Measurements from ENCODE around the gene PNLIPRP2. TPM values are rescaled to one million over a fixed set of nuclear protein-coding genes. Genes with fewer than 3 reads are reported as not detected.
A peak's percentile ranks its signal among the peaks of the same experiment; 100 is the strongest.

PNLIPRP2 gene
- total RNA-seq, 8 experiments from 2014 or later, result not detected

GRCh38 chr10:116679351-116679750, 58.6 kb downstream of the PNLIPRP2 start:
- no peak for ATAC-seq (replicated peaks in 6 of 8)
- Histone ChIP-seq H3K4me3 (no peak overlapping the region), H3K27ac (no peak overlapping the region), H3K4me1 (replicated peaks in 1 of 2) (peaks cover 5 to 7% of the 10 kb centered on the region in 2 donors)
- in situ Hi-C loops (cut with MboI; ENCODE audit: low pct_unique_long_range_greater_than_20kb in 2 of 9, low sequenced_read_pairs in 9 of 9, unreplicated experiment in 9 of 9), result loop anchor here in 4 of 9 experiments (25.0 kb wide), 1 partner anchor 108 kb away; no protein-coding TSS in a partner anchor
- 80 to 100% (median 94%) methylated on average over 1 to 13 of the region's 15 CpGs; no CpG with 5 or more reads in 2 of the 10 experiments for WGBS, 10 experiments

GRCh38 chr10:116683166-116683565, 62.4 kb downstream of the PNLIPRP2 start:
- peak overlapping the region in 1 of 2 donors; percentile 39 for H3K27ac ChIP-seq
- in situ Hi-C loops (cut with MboI; ENCODE audit: low pct_unique_long_range_greater_than_20kb in 2 of 9, low sequenced_read_pairs in 9 of 9, unreplicated experiment in 9 of 9), result loop anchor here in 5 of 9 experiments (10.0 to 25.0 kb wide), 2 partner anchors 102 to 104 kb away; no protein-coding TSS in a partner anchor
- no peak overlapping the region for H3K4me3 ChIP-seq
- peaks cover 5 to 7% of the 10 kb centered on the region in 2 donors for H3K4me1 ChIP-seq (replicated peaks in 1 of 2)
- 70 to 96% (median 87%) methylated on average over 4 to 9 of the region's 9 CpGs; no CpG with 5 or more reads in 1 of the 10 experiments for WGBS, 10 experiments
- peak in 5 of 8 experiments; percentile 15 to 66 (median 53) for ATAC-seq (replicated peaks in 6 of 8)

GRCh38 chr10:116683821-116684220, 63.1 kb downstream of the PNLIPRP2 start:
- peak in 2 of 8 experiments; percentile 7 to 19 for ATAC-seq (replicated peaks in 6 of 8)
- in situ Hi-C loops (cut with MboI; ENCODE audit: low pct_unique_long_range_greater_than_20kb in 2 of 9, low sequenced_read_pairs in 9 of 9, unreplicated experiment in 9 of 9), result loop anchor here in 5 of 9 experiments (10.0 to 25.0 kb wide), 2 partner anchors 101 to 103 kb away; no protein-coding TSS in a partner anchor
- H3K4me3 ChIP-seq, result no peak overlapping the region
- peak overlapping the region in 1 of 2 donors; percentile 33 for H3K27ac ChIP-seq
- H3K4me1 ChIP-seq (replicated peaks in 1 of 2), result peaks cover 5 to 7% of the 10 kb centered on the region in 2 donors
- 71 to 100% (median 89%) methylated on average over 2 to 6 of the region's 11 CpGs; no CpG with 5 or more reads in 7 of the 10 experiments for WGBS, 10 experiments

GRCh38 chr10:116684781-116685180, 64.0 kb downstream of the PNLIPRP2 start:
- in situ Hi-C loops (cut with MboI; ENCODE audit: low pct_unique_long_range_greater_than_20kb in 2 of 9, low sequenced_read_pairs in 9 of 9, unreplicated experiment in 9 of 9), result loop anchor here in 5 of 9 experiments (10.0 to 25.0 kb wide), 2 partner anchors 100 to 103 kb away; no protein-coding TSS in a partner anchor

GRCh38 chr10:116685807-116686206, 65.1 kb downstream of the PNLIPRP2 start:
- no peak for ATAC-seq (replicated peaks in 6 of 8)
- H3K4me1 ChIP-seq (replicated peaks in 1 of 2), result peaks cover 6 to 11% of the 10 kb centered on the region in 2 donors
- no peak overlapping the region for H3K27ac ChIP-seq
- 80 to 100% (median 95%) methylated on average over 1 to 4 of the region's 6 CpGs; no CpG with 5 or more reads in 5 of the 10 experiments for WGBS, 10 experiments
- in situ Hi-C loops (cut with MboI; ENCODE audit: low pct_unique_long_range_greater_than_20kb in 2 of 9, low sequenced_read_pairs in 9 of 9, unreplicated experiment in 9 of 9), result loop anchor here in 5 of 9 experiments (10.0 to 25.0 kb wide), 2 partner anchors 99 to 101 kb away; no protein-coding TSS in a partner anchor
- no peak overlapping the region for H3K4me3 ChIP-seq

More at GRCh38 chr10:116684781-116685180, 64.0 kb downstream of the PNLIPRP2 start:
- peaks cover 5 to 7% of the 10 kb centered on the region in 2 donors for H3K4me1 ChIP-seq (replicated peaks in 1 of 2)
- no peak overlapping the region for H3K4me3 ChIP-seq
- H3K27ac ChIP-seq, result no peak overlapping the region
- WGBS, 10 experiments, result 94 to 100% methylated on average over 3 of the region's 5 CpGs; no CpG with 5 or more reads in 8 of the 10 experiments
- no peak for ATAC-seq (replicated peaks in 6 of 8)

GRCh38 chr10:116686632-116687031, 65.9 kb downstream of the PNLIPRP2 start:
- no peak for ATAC-seq (replicated peaks in 6 of 8)
- Histone ChIP-seq H3K4me3 (no peak overlapping the region), H3K27ac (no peak overlapping the region), H3K4me1 (replicated peaks in 1 of 2) (peaks cover 10 to 14% of the 10 kb centered on the region in 2 donors)
- 60% methylated on average over 1 of the region's 3 CpGs; no CpG with 5 or more reads in 9 of the 10 experiments for WGBS, 10 experiments
- in situ Hi-C loops (cut with MboI; ENCODE audit: low pct_unique_long_range_greater_than_20kb in 2 of 9, low sequenced_read_pairs in 9 of 9, unreplicated experiment in 9 of 9), result loop anchor here in 5 of 9 experiments (10.0 to 25.0 kb wide), 2 partner anchors 98 to 101 kb away; no protein-coding TSS in a partner anchor

GRCh38 chr10:116687633-116688032, 66.9 kb downstream of the PNLIPRP2 start:
- H3K4me3 ChIP-seq, result no peak overlapping the region
- in situ Hi-C loops (cut with MboI; ENCODE audit: low pct_unique_long_range_greater_than_20kb in 2 of 9, low sequenced_read_pairs in 9 of 9, unreplicated experiment in 9 of 9), result loop anchor here in 5 of 9 experiments (10.0 to 25.0 kb wide), 2 partner anchors 97 to 100 kb away; no protein-coding TSS in a partner anchor
- peaks cover 10 to 14% of the 10 kb centered on the region in 2 donors for H3K4me1 ChIP-seq (replicated peaks in 1 of 2)
- 53 to 100% (median 69%) methylated on average over 2 to 6 of the region's 6 CpGs; no CpG with 5 or more reads in 5 of the 10 experiments for WGBS, 10 experiments
- ATAC-seq (replicated peaks in 6 of 8), result peak in 1 of 8 experiments; percentile 41
- H3K27ac ChIP-seq, result no peak overlapping the region

- peak in 1 of 8 experiments; percentile 43 for ATAC-seq (replicated peaks in 6 of 8)
- H3K4me3 ChIP-seq, result no peak overlapping the region
- no peak overlapping the region for H3K27ac ChIP-seq
- 40 to 96% (median 71%) methylated on average over 1 to 7 of the region's 7 CpGs; no CpG with 5 or more reads in 3 of the 10 experiments for WGBS, 10 experiments
- H3K4me1 ChIP-seq (replicated peaks in 1 of 2), result peaks cover 8 to 10% of the 10 kb centered on the region in 2 donors
- in situ Hi-C loops (cut with MboI; ENCODE audit: low pct_unique_long_range_greater_than_20kb in 2 of 9, low sequenced_read_pairs in 9 of 9, unreplicated experiment in 9 of 9), result loop anchor here in 5 of 9 experiments (10.0 to 25.0 kb wide), 2 partner anchors 97 to 99 kb away; no protein-coding TSS in a partner anchor
These were observed 67.5 kb downstream of the PNLIPRP2 start for GRCh38 chr10:116688241-116688711.

- in situ Hi-C loops (cut with MboI; ENCODE audit: low pct_unique_long_range_greater_than_20kb in 2 of 9, low sequenced_read_pairs in 9 of 9, unreplicated experiment in 9 of 9), result loop anchor here in 5 of 9 experiments (10.0 to 25.0 kb wide), 2 partner anchors 96 to 98 kb away; no protein-coding TSS in a partner anchor
- peak in 1 of 8 experiments; percentile 20 for ATAC-seq (replicated peaks in 6 of 8)
- H3K4me3 ChIP-seq, result no peak overlapping the region
- H3K4me1 ChIP-seq (replicated peaks in 1 of 2), result peaks cover 7 to 8% of the 10 kb centered on the region in 2 donors
- no peak overlapping the region for H3K27ac ChIP-seq
- WGBS, 10 experiments, result 18 to 100% (median 94%) methylated on average over 1 to 7 of the region's 7 CpGs; no CpG with 5 or more reads in 3 of the 10 experiments
These were observed 68.2 kb downstream of the PNLIPRP2 start for GRCh38 chr10:116688741-116689495.

- in situ Hi-C loops (cut with MboI; ENCODE audit: low pct_unique_long_range_greater_than_20kb in 2 of 9, low sequenced_read_pairs in 9 of 9, unreplicated experiment in 9 of 9), result loop anchor here in 5 of 9 experiments (10.0 to 25.0 kb wide), 2 partner anchors 95 to 98 kb away; no protein-coding TSS in a partner anchor
- no peak for ATAC-seq (replicated peaks in 6 of 8)
- H3K4me1 ChIP-seq (replicated peaks in 1 of 2), result peaks cover 10 to 11% of the 10 kb centered on the region in 2 donors
- no peak overlapping the region for H3K4me3 ChIP-seq
- H3K27ac ChIP-seq, result no peak overlapping the region
- WGBS, 10 experiments, result 69 to 100% (median 96%) methylated on average over 1 to 4 of the region's 4 CpGs; no CpG with 5 or more reads in 3 of the 10 experiments
These were observed 69.0 kb downstream of the PNLIPRP2 start for GRCh38 chr10:116689744-116690143.

- in situ Hi-C loops (cut with MboI; ENCODE audit: low pct_unique_long_range_greater_than_20kb in 2 of 9, low sequenced_read_pairs in 9 of 9, unreplicated experiment in 9 of 9), result loop anchor here in 4 of 9 experiments (25.0 kb wide), 1 partner anchor 97 kb away; no protein-coding TSS in a partner anchor
- Histone ChIP-seq H3K4me1 (replicated peaks in 1 of 2) (peaks cover 10 to 11% of the 10 kb centered on the region in 2 donors), H3K27ac (no peak overlapping the region), H3K4me3 (no peak overlapping the region)
- ATAC-seq (replicated peaks in 6 of 8), result peak in 5 of 8 experiments; percentile 40 to 52 (median 48)
- WGBS, 10 experiments, result 53 to 92% (median 73%) methylated on average over 2 to 10 of the region's 17 CpGs; no CpG with 5 or more reads in 2 of the 10 experiments
These were observed 69.9 kb downstream of the PNLIPRP2 start for GRCh38 chr10:116690356-116691322.

Data from motor neuron (in vitro differentiated cells).